Duodenal mucosa (tissue), 2 donors: ENCODE measurements around the gene CDC23.
A peak's percentile ranks its signal among the peaks of the same experiment; 100 is the strongest.
"Not testable (repeated sequence)": the region's sequence is repeated elsewhere in the genome, so short reads cannot be mapped to it uniquely, and the experiment has no call there.

Source experiments
- H3K27ac ChIP-seq: one replicate; pipeline ENCODE4 v1.7.0; 2013; ENCODE audit warnings: low read depth, low read length
- H3K27me3 ChIP-seq, 2 donors: one replicate each; pipeline ENCODE4 v1.7.0; 2013; ENCODE audit warnings: low read length in 2 of 2, control low read depth in 1 of 2; ENCODE audit not compliant: insufficient read depth in 2 of 2, control insufficient read depth in 1 of 2
- H3K36me3 ChIP-seq, 2 donors: one replicate each; pipeline ENCODE4 v1.7.0; 2013; ENCODE audit warnings: low read length in 2 of 2, control low read depth in 1 of 2; ENCODE audit not compliant: insufficient read depth in 2 of 2, control insufficient read depth in 1 of 2
- H3K4me1 ChIP-seq, 2 donors: one replicate each; pipeline ENCODE4 v1.7.0; 2013; ENCODE audit warnings: low read length in 2 of 2, control low read depth in 1 of 2; ENCODE audit not compliant: insufficient read depth in 2 of 2, control insufficient read depth in 1 of 2
- H3K4me3 ChIP-seq, 2 donors: one replicate each; pipeline ENCODE4 v1.7.0; 2013; ENCODE audit warnings: low read length in 2 of 2, low read depth in 1 of 2
- H3K9ac ChIP-seq, 2 donors: one replicate each; pipeline ENCODE4 v1.7.0; 2013; ENCODE audit warnings: low read length in 2 of 2, low read depth in 1 of 2
- H3K9me3 ChIP-seq, 2 donors: one replicate each; pipeline ENCODE4 v1.7.0; 2013; ENCODE audit warnings: low read length in 2 of 2, control low read depth in 1 of 2; ENCODE audit not compliant: control insufficient read depth in 1 of 2

Gene CDC23

DNA sequence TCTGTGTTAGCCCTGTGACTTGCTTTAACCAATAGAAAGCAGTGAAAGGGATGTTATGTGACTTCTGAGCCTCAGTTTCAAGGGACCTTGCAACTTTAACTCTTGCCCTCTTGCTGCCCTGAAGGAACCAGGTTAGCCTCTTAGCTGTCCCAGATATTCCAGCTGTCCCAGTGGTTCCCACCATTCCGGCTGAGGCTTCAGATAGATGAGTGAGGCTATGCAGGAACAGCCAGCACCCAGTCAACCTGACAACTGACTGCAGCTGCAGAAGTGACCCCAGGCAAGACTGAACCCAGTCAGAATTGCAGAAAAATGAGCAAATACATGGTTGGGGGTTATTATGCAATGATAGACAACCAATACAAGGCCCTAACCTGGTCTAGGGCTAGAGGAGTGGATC is 10.4 kb upstream of the CDC23 start:
- no peak overlapping the region for H3K4me3 ChIP-seq

DNA sequence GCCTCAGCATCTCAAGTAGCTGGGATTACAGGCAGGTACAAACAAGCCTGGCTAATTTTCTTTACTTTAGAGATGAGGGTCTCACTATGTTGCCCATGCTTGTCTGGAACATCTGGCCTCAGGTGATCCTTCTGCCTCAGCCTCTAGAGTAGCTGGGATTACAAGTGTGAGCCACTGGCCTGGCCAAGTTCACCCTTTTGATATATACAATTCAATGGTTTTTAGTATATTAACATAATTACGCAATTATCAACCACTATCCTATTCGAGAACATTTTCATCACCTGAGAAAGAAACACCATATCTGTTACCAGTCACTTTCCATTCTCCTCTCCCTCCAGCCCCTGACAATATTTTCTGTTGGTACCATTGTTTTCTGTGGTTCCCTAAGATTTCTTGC is 3.7 kb upstream of the CDC23 start:
- H3K27me3 ChIP-seq = no peaks in the 10 kb centered on the region
- H3K27ac ChIP-seq = no peak overlapping the region
- H3K36me3 ChIP-seq = no peaks in the 10 kb centered on the region
- H3K4me1 ChIP-seq = peaks cover 4 to 12% of the 10 kb centered on the region in 2 donors
- no peaks in the 10 kb centered on the region for H3K9me3 ChIP-seq
- no peak overlapping the region for H3K4me3 ChIP-seq
- H3K9ac ChIP-seq = no peak overlapping the region

More for the DNA sequence above, 10.4 kb upstream of the CDC23 start:
- Histone ChIP-seq H3K27ac (no peak overlapping the region), H3K36me3 (no peaks in the 10 kb centered on the region), H3K27me3 (no peaks in the 10 kb centered on the region), H3K9ac (no peak overlapping the region), H3K4me1 (no peaks in the 10 kb centered on the region), H3K9me3 (peaks cover 8 to 13% of the 10 kb centered on the region in 2 donors)

DNA sequence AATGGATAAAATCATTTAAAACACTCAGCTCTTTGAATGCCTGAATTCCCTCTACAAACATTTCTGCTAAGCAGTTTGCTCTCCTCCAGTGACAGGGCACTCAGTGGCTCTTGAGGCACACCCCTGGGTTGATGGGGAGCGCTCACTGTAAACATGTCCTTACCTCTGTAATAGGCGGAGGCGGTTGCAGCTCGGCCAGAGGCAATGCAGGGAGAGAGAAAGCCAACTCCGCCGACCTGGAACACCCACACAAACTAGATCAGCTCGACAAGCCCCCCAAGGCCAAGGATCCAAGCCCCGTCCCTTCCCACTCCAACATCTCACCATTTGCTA is 329 bp downstream of the CDC23 start:
- Histone ChIP-seq H3K4me3 (peak overlapping the region; percentile 91 to 100), H3K4me1 (peaks cover 6 to 18% of the 10 kb centered on the region in 2 donors), H3K36me3 (peaks cover 0 to 4% of the 10 kb centered on the region in 2 donors), H3K27ac (no peak overlapping the region), H3K9me3 (no peaks in the 10 kb centered on the region), H3K9ac (peak overlapping the region; percentile 77 to 99), H3K27me3 (no peaks in the 10 kb centered on the region)

DNA sequence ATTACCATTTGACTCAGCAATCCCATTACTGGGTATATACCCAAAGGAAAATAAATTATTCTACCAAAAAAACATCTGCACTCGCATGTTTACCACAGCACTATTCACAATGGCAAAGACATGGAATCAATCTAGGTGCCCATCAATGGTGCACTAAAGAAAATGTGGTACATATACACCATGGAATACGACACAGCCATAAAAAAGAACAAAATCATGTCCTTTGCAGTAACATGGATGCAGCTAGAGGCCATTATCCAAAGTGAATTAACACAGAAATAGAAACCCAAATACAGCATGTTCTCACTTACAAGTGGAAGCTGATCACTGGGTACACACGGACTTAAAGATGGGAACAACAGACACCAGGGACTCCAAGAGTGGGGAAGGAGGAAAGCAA is 2.1 kb downstream of the CDC23 start:
- no peak overlapping the region for H3K27ac ChIP-seq
- H3K36me3 ChIP-seq = peaks cover 0 to 7% of the 10 kb centered on the region in 2 donors
- no peaks in the 10 kb centered on the region for H3K27me3 ChIP-seq
- no peak overlapping the region for H3K4me3 ChIP-seq
- no peaks in the 10 kb centered on the region for H3K9me3 ChIP-seq
- H3K4me1 ChIP-seq = peaks cover 6 to 18% of the 10 kb centered on the region in 2 donors
- H3K9ac ChIP-seq = no peak overlapping the region

DNA sequence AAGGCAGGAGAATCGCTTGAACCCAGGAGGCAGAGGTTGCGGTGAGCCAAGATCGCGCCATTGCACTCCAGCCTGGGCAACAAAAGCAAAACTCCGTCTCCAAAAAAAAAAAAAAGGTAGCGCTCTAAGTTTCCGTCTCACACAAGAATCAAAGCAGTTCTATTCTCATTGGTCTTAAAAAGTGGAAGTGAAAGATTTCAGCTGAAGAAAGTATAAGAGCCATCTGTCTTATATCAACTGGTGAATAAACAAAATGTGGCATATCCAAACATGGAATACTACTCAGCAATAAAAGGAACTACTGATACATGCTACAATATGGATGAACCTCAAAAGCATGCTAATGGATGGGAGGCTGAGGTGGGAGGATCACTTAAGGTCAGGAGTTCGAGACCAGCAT is 19.3 kb downstream of the CDC23 start:
- H3K9me3 ChIP-seq, H3K27me3 ChIP-seq, H3K9ac ChIP-seq, H3K27ac ChIP-seq, H3K4me1 ChIP-seq, H3K4me3 ChIP-seq: not testable (repeated sequence)
- H3K36me3 ChIP-seq = peaks cover 27 to 53% of the 10 kb centered on the region in 2 donors

DNA sequence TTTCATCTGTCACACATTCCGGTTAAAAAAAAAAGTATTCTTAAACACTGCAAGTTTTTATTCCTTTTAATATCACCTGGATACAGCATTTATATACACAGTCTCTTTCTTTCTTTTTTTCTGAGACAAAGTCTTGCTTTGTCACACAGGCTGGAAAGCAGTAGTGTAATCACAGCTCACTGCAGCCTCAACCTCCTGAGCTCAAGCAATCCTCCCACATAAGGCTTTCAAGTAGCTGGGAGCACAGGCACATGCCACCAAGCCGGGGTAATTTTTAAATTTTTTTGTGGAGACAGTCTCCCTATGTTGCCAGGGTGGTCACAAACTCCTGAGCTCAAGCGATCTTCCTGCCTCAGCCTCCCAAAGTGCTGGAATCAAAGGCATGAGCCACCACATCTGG is 20.3 kb downstream of the CDC23 start:
- H3K36me3 ChIP-seq = peaks cover 32 to 53% of the 10 kb centered on the region in 2 donors
- H3K9me3 ChIP-seq = no peaks in the 10 kb centered on the region
- H3K27me3 ChIP-seq = no peaks in the 10 kb centered on the region
- no peak overlapping the region for H3K9ac ChIP-seq
- no peak overlapping the region for H3K4me3 ChIP-seq
- H3K4me1 ChIP-seq = no peaks in the 10 kb centered on the region
- H3K27ac ChIP-seq = no peak overlapping the region

DNA sequence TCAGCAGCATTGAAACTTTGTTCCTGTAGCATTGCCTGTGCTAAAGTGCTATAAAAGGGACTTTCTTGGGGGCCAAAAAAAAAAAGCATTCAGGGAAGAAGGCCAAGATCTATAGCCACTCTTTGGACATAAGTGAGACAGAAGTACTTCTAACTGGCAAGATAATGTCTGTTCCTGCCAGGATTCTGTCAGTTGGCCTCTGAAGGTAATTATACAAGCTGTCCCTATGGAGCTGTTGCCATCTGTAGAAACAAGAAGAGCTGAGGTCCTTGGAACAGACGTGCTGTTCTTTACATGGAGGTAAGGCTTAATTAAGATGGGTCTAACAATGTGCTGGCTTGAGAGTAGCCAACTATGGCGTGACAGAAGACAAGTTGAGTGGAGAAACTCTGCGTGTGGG is 24.5 kb downstream of the CDC23 start:
- H3K27me3 ChIP-seq = no peaks in the 10 kb centered on the region
- H3K27ac ChIP-seq = no peak overlapping the region
- H3K9me3 ChIP-seq = no peaks in the 10 kb centered on the region
- no peak overlapping the region for H3K4me3 ChIP-seq
- H3K36me3 ChIP-seq = peaks cover 50 to 82% of the 10 kb centered on the region in 2 donors
- H3K9ac ChIP-seq = no peak overlapping the region
- H3K4me1 ChIP-seq = no peaks in the 10 kb centered on the region

DNA sequence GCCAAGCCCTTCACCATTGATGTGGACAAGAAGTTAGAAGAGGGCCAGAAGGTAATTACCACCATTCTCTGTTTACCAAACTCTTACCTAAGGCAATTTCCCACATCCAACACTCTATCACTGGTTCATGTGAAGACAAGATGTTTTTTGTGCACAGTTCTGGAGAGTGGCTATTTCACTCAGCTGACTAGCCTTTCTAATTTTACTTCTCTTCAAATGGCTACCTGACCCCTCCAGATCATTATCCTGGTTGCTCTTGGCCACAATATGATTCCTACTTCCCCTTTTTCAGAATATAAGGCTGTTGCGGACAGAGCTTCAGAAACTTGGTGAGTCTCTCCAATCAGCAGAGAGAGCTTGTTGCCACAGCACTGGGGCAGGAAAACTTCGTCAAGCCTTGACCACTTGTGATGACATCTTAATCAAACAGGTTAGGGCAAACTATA is 27.1 kb downstream of the CDC23 start:
- no peaks in the 10 kb centered on the region for H3K9me3 ChIP-seq
- H3K4me1 ChIP-seq = no peaks in the 10 kb centered on the region
- peaks cover 44 to 84% of the 10 kb centered on the region in 2 donors for H3K36me3 ChIP-seq
- no peak overlapping the region for H3K4me3 ChIP-seq
- no peak overlapping the region for H3K9ac ChIP-seq
- H3K27me3 ChIP-seq = no peaks in the 10 kb centered on the region
- H3K27ac ChIP-seq = no peak overlapping the region

DNA sequence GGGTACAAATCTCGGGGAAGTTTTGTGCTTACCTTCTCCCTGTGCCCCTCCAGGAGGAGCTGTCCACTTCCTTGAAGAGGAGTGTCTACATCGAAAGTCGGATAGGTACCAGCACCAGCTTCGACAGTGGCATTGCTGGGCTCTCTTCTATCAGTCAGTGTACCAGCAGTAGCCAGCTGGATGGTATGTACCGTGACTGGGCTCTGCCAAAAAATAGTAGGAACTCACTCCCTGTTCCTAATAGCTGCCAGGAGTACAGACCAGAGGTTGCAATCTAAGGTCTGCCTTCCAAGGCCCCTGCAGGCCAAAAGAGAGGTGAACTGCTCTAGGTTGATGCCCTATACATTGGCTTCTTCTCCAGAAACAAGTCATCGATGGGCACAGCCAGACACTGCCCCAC is 30.3 kb downstream of the CDC23 start:
- Histone ChIP-seq H3K36me3 (peaks cover 25 to 61% of the 10 kb centered on the region in 2 donors), H3K4me3 (no peak overlapping the region), H3K9me3 (no peaks in the 10 kb centered on the region), H3K27ac (no peak overlapping the region), H3K27me3 (no peaks in the 10 kb centered on the region), H3K4me1 (peaks cover 9 to 14% of the 10 kb centered on the region in 2 donors), H3K9ac (no peak overlapping the region)

DNA sequence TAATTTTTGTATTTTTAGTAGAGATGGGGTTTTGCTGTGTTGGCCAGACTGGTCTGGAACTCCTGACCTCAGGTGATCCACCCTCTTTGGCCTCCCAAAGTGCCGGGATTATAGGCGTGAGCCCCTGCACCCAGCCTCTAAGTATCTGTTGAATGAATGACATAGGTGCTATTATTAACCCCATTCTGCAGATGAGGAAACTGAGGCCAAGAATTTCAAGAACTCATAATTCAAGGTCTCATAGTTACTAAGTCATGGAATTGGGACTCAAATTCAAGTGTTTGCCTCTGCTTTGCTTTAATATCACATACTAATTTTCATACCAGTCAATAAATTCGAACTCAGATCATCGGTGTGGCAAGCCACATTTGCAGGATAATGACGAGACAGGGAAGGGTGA is 32.3 kb downstream of the CDC23 start:
- H3K27ac ChIP-seq = no peak overlapping the region
- peaks cover 15 to 20% of the 10 kb centered on the region in 2 donors for H3K4me1 ChIP-seq
- no peak overlapping the region for H3K4me3 ChIP-seq
- H3K9me3 ChIP-seq = no peaks in the 10 kb centered on the region
- H3K9ac ChIP-seq = no peak overlapping the region
- H3K27me3 ChIP-seq = no peaks in the 10 kb centered on the region
- H3K36me3 ChIP-seq = peaks cover 18 to 45% of the 10 kb centered on the region in 2 donors
